Fibroblast of pulmonary artery (primary cell): ENCODE data around the gene ZNF593OS.

Experiments used
- DNase-seq: peaks from one replicate; pipeline ENCODE4 v3.0.0-alpha.2; 2010; ENCODE audit warnings: low read depth
- H3K4me3 ChIP-seq: replicated peaks from 2 replicates; pipeline ENCODE4 v1.5.1; 2011; ENCODE audit warnings: low read depth, mild to moderate bottlenecking, control low read depth, low read length, moderate library complexity
- CTCF ChIP-seq: IDR thresholded peaks from 2 replicates; pipeline ENCODE4 v1.5.1; 2011; ENCODE audit warnings: mild to moderate bottlenecking, control low read depth, low read length, inconsistent platforms; ENCODE audit errors: missing control alignments

Gene ZNF593OS

DNA sequence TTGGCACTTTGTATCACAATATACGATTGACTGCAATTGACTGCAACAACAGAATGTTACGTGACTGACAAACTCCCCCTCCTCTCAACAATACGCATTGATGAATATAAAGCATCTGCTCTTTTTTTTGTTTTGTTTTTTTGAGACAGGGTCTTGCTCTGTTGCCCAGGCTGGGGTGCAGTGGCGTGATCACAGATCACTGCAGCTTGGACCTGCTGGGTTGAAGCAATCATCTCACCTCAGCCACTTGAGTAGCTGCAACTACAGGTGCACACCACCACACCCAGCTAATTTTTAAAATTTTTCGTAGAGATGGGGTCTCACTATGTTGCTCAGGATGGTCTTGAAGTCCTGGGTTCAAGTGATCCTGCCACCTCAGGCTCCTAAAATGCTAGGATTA, 41.1 kb upstream of the ZNF593OS start:
- DNase-seq = no peak
- TF ChIP-seq CTCF = no peak
- no peak overlapping the region for H3K4me3 ChIP-seq

DNA sequence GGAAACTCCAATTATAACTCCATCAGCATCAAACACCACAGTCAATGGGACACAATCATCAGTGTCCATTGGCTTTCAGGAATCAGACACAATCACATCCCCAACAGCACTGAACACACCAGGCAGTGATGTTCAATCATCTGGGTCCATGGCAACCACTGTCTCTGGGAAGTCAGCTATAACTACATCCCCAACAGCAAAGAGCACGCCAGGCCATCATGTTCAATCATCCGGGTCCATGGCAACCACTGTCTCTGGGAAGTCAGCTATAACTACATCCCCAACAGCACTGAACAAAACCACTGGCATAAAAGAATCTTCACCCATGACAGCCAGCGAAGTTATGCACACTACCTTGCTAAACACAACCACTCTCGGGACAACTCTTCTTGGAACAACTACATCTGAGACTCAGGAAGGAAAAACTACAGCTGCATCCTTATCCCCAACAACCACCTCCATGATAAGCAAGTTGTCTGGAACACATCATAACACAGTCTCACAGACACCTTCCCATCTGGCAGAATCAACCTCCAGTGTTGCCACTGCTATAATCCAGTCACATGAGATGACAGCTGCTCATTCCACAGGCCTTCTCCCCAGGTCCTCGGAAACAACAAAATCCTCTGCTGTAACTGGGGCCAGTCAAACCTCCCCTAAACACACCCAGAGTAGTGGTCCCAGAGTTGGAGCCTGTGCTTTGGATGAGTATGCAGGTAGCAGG, 38.7 kb upstream of the ZNF593OS start:
- no peak for TF ChIP-seq CTCF
- DNase-seq = no peak
- no peak overlapping the region for H3K4me3 ChIP-seq

DNA sequence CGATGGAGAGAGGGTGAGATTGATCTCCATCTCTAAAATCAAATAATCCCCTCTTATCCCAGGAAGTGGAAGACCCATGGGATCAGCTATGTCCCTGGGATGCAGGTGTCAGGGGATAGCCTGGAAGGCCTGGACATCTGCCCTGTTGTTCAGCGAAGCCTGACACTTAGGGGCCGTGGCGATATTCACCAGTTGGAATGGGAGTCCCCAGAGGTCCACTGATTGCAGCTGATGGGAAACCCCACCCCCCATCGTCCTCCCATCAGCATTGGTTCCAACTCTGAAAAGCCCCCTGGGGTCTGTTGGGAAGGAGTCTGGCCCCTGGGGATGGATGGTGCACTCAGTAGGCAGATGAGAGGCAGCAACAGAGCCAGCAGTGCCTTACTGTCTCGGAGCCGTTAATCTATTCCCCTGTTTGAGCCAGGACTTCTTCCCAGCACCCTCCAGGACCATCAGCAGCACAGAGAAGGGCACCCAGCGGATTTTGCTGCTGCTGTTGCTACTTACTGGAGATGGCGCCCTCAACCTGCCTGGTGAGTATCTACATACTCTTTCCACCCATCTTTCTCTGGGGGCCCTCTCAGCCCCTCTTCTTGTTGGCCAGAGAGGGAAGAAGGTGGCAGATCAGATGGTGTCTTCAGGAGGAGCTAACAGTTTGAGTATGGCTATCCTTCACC, 32.1 kb upstream of the ZNF593OS start:
- no peak for TF ChIP-seq CTCF
- no peak for DNase-seq
- H3K4me3 ChIP-seq = no peak overlapping the region

DNA sequence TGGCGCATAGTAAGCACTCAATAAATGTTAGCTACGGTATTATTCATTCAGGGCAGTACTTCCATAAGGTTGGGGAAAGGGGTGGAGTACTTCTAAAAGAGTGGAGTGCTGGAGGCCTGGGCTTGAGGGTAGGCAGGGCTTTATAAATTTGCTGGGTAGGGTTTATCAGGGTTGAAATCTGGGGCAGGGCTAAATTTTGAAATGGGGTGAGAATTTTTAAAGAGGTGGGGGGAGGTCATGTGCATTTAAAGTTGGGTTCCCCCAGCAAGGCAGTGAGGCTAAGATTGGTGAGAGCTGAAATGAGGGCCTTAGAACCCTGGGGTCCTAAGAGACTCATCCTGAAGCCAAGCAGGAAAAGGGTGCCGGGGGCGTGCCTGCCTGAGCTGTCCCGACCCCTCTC, 28.8 kb upstream of the ZNF593OS start:
- DNase-seq = no peak
- no peak overlapping the region for H3K4me3 ChIP-seq
- no peak for TF ChIP-seq CTCF

DNA sequence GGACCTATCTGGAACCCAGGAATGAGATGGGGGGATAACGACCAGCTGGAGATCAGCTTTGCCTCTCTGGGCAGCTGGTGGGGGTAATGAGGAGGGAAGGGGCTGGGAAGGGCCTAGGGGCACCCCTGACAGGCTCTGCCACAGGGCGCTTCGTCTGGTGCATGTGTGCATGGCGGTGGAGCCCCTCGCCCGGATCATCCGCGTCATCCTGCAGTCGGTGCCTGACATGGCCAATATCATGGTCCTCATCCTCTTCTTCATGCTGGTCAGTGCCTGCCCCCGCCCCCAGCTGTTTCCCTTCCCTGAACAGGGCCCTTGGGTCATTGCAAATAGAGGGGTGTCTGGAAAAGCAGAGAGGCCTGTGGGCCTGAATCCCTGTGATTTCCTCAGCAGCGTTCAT, 26.2 kb upstream of the ZNF593OS start:
- no peak for TF ChIP-seq CTCF
- no peak overlapping the region for H3K4me3 ChIP-seq
- DNase-seq = no peak

DNA sequence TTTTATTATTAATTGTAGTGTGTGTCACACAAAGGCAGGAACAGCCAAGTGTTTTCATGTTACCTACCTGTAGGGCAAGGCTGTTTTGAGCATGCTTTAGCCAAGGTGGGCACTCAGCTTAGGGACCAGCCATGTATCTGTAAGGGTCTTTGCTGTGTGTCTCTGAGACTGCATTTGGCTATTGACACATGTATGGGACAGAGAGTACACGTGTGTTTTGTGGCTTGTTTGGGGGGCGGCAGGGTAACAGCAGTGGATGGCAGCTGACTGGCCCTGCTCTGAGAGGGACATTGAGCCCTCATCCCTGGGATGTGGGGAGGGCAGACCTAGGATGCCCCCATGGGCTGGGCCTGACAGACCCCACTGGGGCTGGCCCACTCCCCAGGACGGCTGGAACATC, 25.7 kb upstream of the ZNF593OS start:
- no peak for DNase-seq
- H3K4me3 ChIP-seq = no peak overlapping the region
- no peak for TF ChIP-seq CTCF

GRCh38 chr1:26195805-26196204, 24.2 kb upstream of the ZNF593OS start:
- no peak for DNase-seq
- no peak for TF ChIP-seq CTCF
- H3K4me3 ChIP-seq = no peak overlapping the region
